GDM1 (cell line): Measurements from ENCODE around the gene USO1.
"Not testable (repeated sequence)": the region's sequence is repeated elsewhere in the genome, so short reads cannot be mapped to it uniquely, and the experiment has no call there.

ENCODE experiments used
- DNase-seq: peaks from one replicate; lab custom pipeline; 2025; lab: John Stamatoyannopoulos, UW

USO1 gene

GRCh38 chr4:75710246-75710645, 14.1 kb upstream of the USO1 start:
- DNase-seq: no peak

GRCh38 chr4:75714011-75714410, 10.4 kb upstream of the USO1 start:
- DNase-seq: no peak

- no peak for DNase-seq
These were observed 9.7 kb upstream of the USO1 start for GRCh38 chr4:75714704-75715103.

- no peak for DNase-seq
These were observed 9.1 kb upstream of the USO1 start for GRCh38 chr4:75715105-75715799.

GRCh38 chr4:75716054-75716453, 8.3 kb upstream of the USO1 start:
- DNase-seq: not testable (repeated sequence)

GRCh38 chr4:75717408-75717807, 7.0 kb upstream of the USO1 start:
- no peak for DNase-seq

GRCh38 chr4:75718529-75718928, 5.8 kb upstream of the USO1 start:
- no peak for DNase-seq

- no peak for DNase-seq
These were observed 2.0 kb upstream of the USO1 start for GRCh38 chr4:75722417-75722816.

- no peak for DNase-seq
These were observed 963 bp upstream of the USO1 start for GRCh38 chr4:75723163-75724065.

GRCh38 chr4:75724867-75725724, 719 bp downstream of the USO1 start:
- no peak for DNase-seq

GRCh38 chr4:75725942-75726538, 1.7 kb downstream of the USO1 start:
- DNase-seq: not testable (repeated sequence)

- DNase-seq: no peak
These were observed 2.2 kb downstream of the USO1 start for GRCh38 chr4:75726577-75726976.

GRCh38 chr4:75727073-75727472, 2.7 kb downstream of the USO1 start:
- no peak for DNase-seq

- DNase-seq: no peak
These were observed 5.5 kb downstream of the USO1 start for GRCh38 chr4:75729836-75730235.

GRCh38 chr4:75733369-75733768, 9.0 kb downstream of the USO1 start:
- DNase-seq: no peak

- DNase-seq: no peak
These were observed 11.1 kb downstream of the USO1 start for GRCh38 chr4:75735525-75735924.

- DNase-seq: no peak
These were observed 12.5 kb downstream of the USO1 start for GRCh38 chr4:75736862-75737261.

- DNase-seq: no peak
These were observed 13.0 kb downstream of the USO1 start for GRCh38 chr4:75737398-75737797.

- DNase-seq: no peak
These were observed 16.6 kb downstream of the USO1 start for GRCh38 chr4:75741027-75741426.

GRCh38 chr4:75742451-75742850, 18.1 kb downstream of the USO1 start:
- no peak for DNase-seq

- no peak for DNase-seq
These were observed 20.8 kb downstream of the USO1 start for GRCh38 chr4:75745161-75745560.

GRCh38 chr4:75745721-75746199, 21.4 kb downstream of the USO1 start:
- no peak for DNase-seq
